ENCODE results near the gene SAP30BP. TPM values are rescaled to one million over a fixed set of nuclear protein-coding genes. Genes with fewer than 3 reads are reported as not detected.

The SAP30BP gene
- total RNA-seq, 2 donors from 2014 or later, result 47.2 to 73.8 TPM

GRCh38 chr17:75712446-75712845 lies 45.3 kb downstream of the SAP30BP start:
- Histone ChIP-seq H3K27me3 (no peaks in the 10 kb centered on the region), H3K27ac (no peak overlapping the region), H3K9me3 (no peaks in the 10 kb centered on the region), H3K4me1 (no peaks in the 10 kb centered on the region), H3K4me3 (no peak overlapping the region), H3K36me3 (replicated peaks in 1 of 2; ENCODE audit: insufficient read depth in 1 of 2, low read depth in 2 of 2) (peaks cover 0 to 3% of the 10 kb centered on the region in 2 donors)
- intact Hi-C loops (cut with DNase I), result no loop called here
- DNase-seq, result no peak
- TF ChIP-seq CTCF (IDR thresholded peaks at IDR 0.05) (no peak), POLR2A (IDR thresholded peaks at IDR 0.05) (no peak)
- ATAC-seq, result no peak
- 48 to 58% methylated on average over 2 of the region's 2 CpGs for WGBS, 2 donors

- no peak overlapping the region for H3K4me3 ChIP-seq
- intact Hi-C loops (cut with DNase I), result no loop called here
- H3K27ac ChIP-seq, result peak overlapping the region in 1 of 4 donors; percentile 88
- ATAC-seq (no peak), DNase-seq (no peak)
- peaks cover 21% of the 10 kb centered on the region for H3K4me1 ChIP-seq
- no peaks in the 10 kb centered on the region for H3K9me3 ChIP-seq
- no peaks in the 10 kb centered on the region for H3K36me3 ChIP-seq (replicated peaks in 1 of 2; ENCODE audit: insufficient read depth in 1 of 2, low read depth in 2 of 2)
- H3K27me3 ChIP-seq, result no peaks in the 10 kb centered on the region
- WGBS, 2 donors, result 90 to 100% methylated on average over 2 of the region's 2 CpGs
- TF ChIP-seq POLR2A (IDR thresholded peaks at IDR 0.05), result no peak
- TF ChIP-seq CTCF (IDR thresholded peaks at IDR 0.05), result no peak
Measured at GRCh38 chr17:75719732-75720131, 52.6 kb downstream of the SAP30BP start.

GRCh38 chr17:75720656-75721462 lies 53.7 kb downstream of the SAP30BP start, which contains the start of gene ITGB4:
ITGB4 (plus strand) TSS chr17:75721459; CDS start chr17:75724704, 3,245 bp downstream.
- WGBS, 2 donors, result 1 to 6% methylated on average over 3 to 63 of the region's 70 CpGs
- intact Hi-C loops (cut with DNase I), result no loop called here
- H3K27me3 ChIP-seq, result no peaks in the 10 kb centered on the region

GRCh38 chr17:75721463-75722011 lies 54.4 kb downstream of the SAP30BP start:
- peak in 3 of 4 donors; percentile 10 to 29 (median 27) for DNase-seq
- H3K27ac ChIP-seq, result peak overlapping the region; percentile 65 to 89 (median 80)
- peak; percentile 7 for ATAC-seq

More at GRCh38 chr17:75720656-75721462, 53.7 kb downstream of the SAP30BP start, which contains the start of gene ITGB4:
- Histone ChIP-seq H3K36me3 (replicated peaks in 1 of 2; ENCODE audit: insufficient read depth in 1 of 2, low read depth in 2 of 2) (peaks cover 0 to 2% of the 10 kb centered on the region in 2 donors), H3K9me3 (no peaks in the 10 kb centered on the region), H3K27ac (peak within 1 kb of the TSS; percentile 65 to 89 (median 80)), H3K4me1 (peaks cover 21% of the 10 kb centered on the region), H3K4me3 (peak within 1 kb of the TSS; percentile 2 to 17)
- TF ChIP-seq CTCF (IDR thresholded peaks at IDR 0.05), result peak in 3 of 7 experiments; percentile 13 to 39 (median 25)
- TF ChIP-seq POLR2A (IDR thresholded peaks at IDR 0.05), result peak; percentile 38 to 70 (median 54)
- DNase-seq, result peak; percentile 84 to 91 (median 90)
- peak; percentile 93 for ATAC-seq

More at GRCh38 chr17:75721463-75722011, 54.4 kb downstream of the SAP30BP start:
- whole genome bisulfite sequencing, 2 donors, result 20 to 21% methylated on average over 2 to 24 of the region's 33 CpGs
- Histone ChIP-seq H3K4me1 (peaks cover 21% of the 10 kb centered on the region), H3K4me3 (peak overlapping the region; percentile 2 to 5), H3K9me3 (no peaks in the 10 kb centered on the region), H3K27me3 (no peaks in the 10 kb centered on the region), H3K36me3 (replicated peaks in 1 of 2; ENCODE audit: insufficient read depth in 1 of 2, low read depth in 2 of 2) (peaks cover 0 to 2% of the 10 kb centered on the region in 2 donors)
- intact Hi-C loops (cut with DNase I), result no loop called here
- TF ChIP-seq POLR2A (IDR thresholded peaks at IDR 0.05), result no peak
- TF ChIP-seq CTCF (IDR thresholded peaks at IDR 0.05), result peak in 3 of 7 experiments; percentile 1 to 15 (median 3)

Data from body of pancreas (tissue), 4 donors.